ENCODE measurements around the gene EPAS1. TPM values are rescaled to one million over a fixed set of nuclear protein-coding genes. Genes with fewer than 3 reads are reported as not detected.

EPAS1 gene
- total and polyA plus RNA-seq, 2 of the 8 experiments (the other 6 are each of a cell fraction or from before 2014, with no cell fraction given), result 2.0 to 4.9 TPM

DNA sequence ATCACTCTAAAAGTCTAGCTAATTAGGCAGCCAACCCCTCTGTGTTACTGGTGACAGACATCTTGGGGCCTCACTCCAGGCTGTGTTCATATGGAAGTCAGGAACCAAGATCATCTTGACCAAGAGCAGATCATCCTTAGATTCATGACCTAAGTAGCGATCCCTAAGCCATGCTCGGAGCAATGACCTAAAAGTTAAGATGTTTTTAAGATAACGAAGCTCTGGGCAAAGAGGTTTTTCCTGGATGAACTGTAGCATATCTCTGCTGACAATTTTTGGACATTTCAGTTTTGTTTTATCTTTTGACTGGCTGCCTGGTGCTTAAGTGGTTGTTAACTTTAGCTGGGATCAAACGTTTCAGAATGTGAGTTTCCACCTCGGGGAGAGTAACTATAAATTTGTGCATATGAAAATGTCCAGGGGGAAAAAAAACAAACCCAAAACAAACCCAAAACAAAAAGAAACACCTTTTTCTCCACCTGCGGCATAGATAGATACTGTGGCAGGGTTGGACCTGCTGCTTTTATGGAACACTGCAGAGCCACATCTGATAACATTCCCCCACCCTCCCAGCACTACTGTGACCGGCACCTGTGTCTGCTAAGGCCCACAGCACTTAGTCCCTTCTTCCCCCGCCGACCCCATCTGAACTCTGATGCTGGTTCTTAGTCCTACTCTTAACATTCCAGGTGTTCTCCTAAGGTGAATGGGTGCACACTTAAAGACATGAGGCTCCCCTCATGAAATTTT lies 45.5 kb downstream of the EPAS1 start:
- Histone ChIP-seq H3K18ac (ENCODE audit: extremely low read depth, low read length) (no peak overlapping the region), H2AK5ac (ENCODE audit: low read depth, low read length) (no peak overlapping the region), H3K27me3 (replicated peaks in 1 of 4; ENCODE audit: control insufficient read depth in 3 of 4, extremely low read depth in 1 of 4, insufficient read depth in 3 of 4, low read length in 3 of 4) (no peaks in the 10 kb centered on the region), H3K27ac (ENCODE audit: low read depth, low read length) (no peak overlapping the region), H3K9me3 (ENCODE audit: insufficient read depth in 2 of 2, low read depth in 1 of 2, low read length in 1 of 2) (no peaks in the 10 kb centered on the region), H2BK12ac (ENCODE audit: low read depth, low read length) (no peak overlapping the region), H3K36me3 (ENCODE audit: control insufficient read depth in 2 of 4, insufficient read depth in 4 of 4, low read length in 3 of 4) (no peaks in the 10 kb centered on the region), H3K79me2 (ENCODE audit: control insufficient read depth in 1 of 2, insufficient read depth in 2 of 2, low read length in 2 of 2) (no peaks in the 10 kb centered on the region), H3K4me2 (ENCODE audit: insufficient read depth in 1 of 2, low read depth in 2 of 2, low read length in 2 of 2) (no peak overlapping the region), H3K4me3 (ENCODE audit: extremely low read depth in 1 of 4, insufficient read depth in 2 of 4, low read depth in 3 of 4, low read length in 4 of 4) (no peak overlapping the region), H3K14ac (ENCODE audit: insufficient read length) (no peak overlapping the region), H3K9ac (replicated peaks in 1 of 4; ENCODE audit: extremely low read depth in 1 of 4, low read depth in 3 of 4, low read length in 3 of 4) (no peak overlapping the region), H2BK15ac (ENCODE audit: low read length) (no peak overlapping the region), H3K4ac (replicated peaks; ENCODE audit: insufficient read length, low read depth, low read length) (no peak overlapping the region), H4K8ac (ENCODE audit: extremely low read depth, insufficient read depth, low read length) (no peak overlapping the region), H4K20me1 (replicated peaks in 1 of 2; ENCODE audit: control insufficient read depth in 1 of 2, insufficient read depth in 2 of 2, low read length in 2 of 2) (no peaks in the 10 kb centered on the region), H3K23ac (ENCODE audit: insufficient read length) (no peak overlapping the region), H3K79me1 (ENCODE audit: low read depth, low read length) (no peaks in the 10 kb centered on the region), H3K4me1 (replicated peaks in 1 of 4; ENCODE audit: control insufficient read depth in 3 of 4, insufficient read depth in 4 of 4, low read length in 3 of 4) (peaks cover 0 to 3% (median 0%) of the 10 kb centered on the region in 4 experiments; a peak in 1 of 7 replicates), H4K5ac (ENCODE audit: insufficient read length, low read depth, low read length) (no peak overlapping the region), H4K91ac (replicated peaks; ENCODE audit: insufficient read length, low read length) (no peak overlapping the region), H2AFZ (ENCODE audit: low read length) (no peak overlapping the region), H2BK5ac (ENCODE audit: low read depth, low read length) (no peak overlapping the region), H2BK20ac (ENCODE audit: low read length) (no peak overlapping the region), H3K23me2 (ENCODE audit: low read depth, low read length) (no peaks in the 10 kb centered on the region), H2BK120ac (replicated peaks; ENCODE audit: low read depth, low read length) (no peak overlapping the region), H3K56ac (replicated peaks; ENCODE audit: insufficient read length, low read depth, low read length) (no peak overlapping the region)
- 87% methylated on average over 9 of the region's 9 CpGs; no CpG with 5 or more reads in 1 of the 2 experiments for WGBS, 2 experiments (ENCODE audit: extremely low coverage in 1 of 2, insufficient coverage in 1 of 2, insufficient read length in 1 of 2, insufficient replicate concordance in 2 of 2, low coverage in 1 of 2, low lambda C conversion rate in 2 of 2, missing lambda C conversion rate in 1 of 2)
- POLR2A ChIA-PET (ENCODE audit: partially characterized antibody), result no interaction called here
- DNase-seq (ENCODE audit: low read depth in 1 of 2, low spot score in 2 of 2) (no peak), FAIRE-seq (no peak)
- CTCF ChIA-PET (ENCODE audit: partially characterized antibody), result interaction anchor here (0.8 to 2.5 kb wide), 6 partner anchors 9 to 235 kb away, joined by 3 to 9 read pairs (median 4); no protein-coding TSS in a partner anchor
- no peak for TF ChIP-seq KDM5A (IDR thresholded peaks at IDR 0.05; ENCODE audit: low read length)
- TF ChIP-seq YY1 (IDR thresholded peaks at IDR 0.05; ENCODE audit: low read depth, low read length), result no peak
- TF ChIP-seq POLR2AphosphoS5 (IDR thresholded peaks at IDR 0.05; ENCODE audit: low read depth, low read length), result no peak
- TF ChIP-seq CHD1 (IDR thresholded peaks at IDR 0.05; ENCODE audit: low read depth, low read length), result no peak
- TF ChIP-seq KDM1A (IDR thresholded peaks at IDR 0.05; ENCODE audit: borderline replicate concordance, low read length), result no peak
- TF ChIP-seq CBX5 (IDR thresholded peaks at IDR 0.05; ENCODE audit: low read depth, low read length), result no peak
- no peak for TF ChIP-seq RNF2 (IDR thresholded peaks at IDR 0.05; ENCODE audit: borderline replicate concordance, low read depth, low read length, missing control alignments, poor library complexity, severe bottlenecking)
- no peak for TF ChIP-seq POU5F1 (IDR thresholded peaks at IDR 0.05; ENCODE audit: low read depth, low read length)
- TF ChIP-seq CEBPB (IDR thresholded peaks at IDR 0.05; ENCODE audit: low read depth, low read length), result no peak
